Esophagus muscularis mucosa (tissue), 4 donors: ENCODE results near the gene PDE3A. TPM values are rescaled to one million over a fixed set of nuclear protein-coding genes. Genes with fewer than 3 reads are reported as not detected.
"Not testable (repeated sequence)": the region's sequence is repeated elsewhere in the genome, so short reads cannot be mapped to it uniquely, and the experiment has no call there.

Experiments
- DNase-seq: peaks from one replicate; pipeline ENCODE4 v3.0.0-alpha.2; 2017; ENCODE audit errors: extremely low spot score
- H3K27ac ChIP-seq, 4 donors: fragments of 200-600 bp; sonication (generic); replicated peaks in 1 of 4; 1 replicate in 3 of 4; 2 replicates in 1 of 4; pipeline ENCODE4 v1.5.1; 2016 to 2019; ENCODE audit warnings: mild to moderate bottlenecking in 1 of 4
- H3K27me3 ChIP-seq, 4 donors: fragments of 200-600 bp; sonication (generic); one replicate each; pipeline versions ENCODE4 v1.5.1 to v1.6.0; 2016 to 2019
- H3K36me3 ChIP-seq, 4 donors: fragments of 200-600 bp; sonication (generic); one replicate each; pipeline ENCODE4 v1.5.1; 2016 to 2019
- H3K4me1 ChIP-seq, 4 donors: fragments of 200-600 bp; sonication (generic); one replicate each; pipeline ENCODE4 v1.5.1; 2016 to 2019
- H3K4me3 ChIP-seq, 4 donors: fragments of 200-600 bp; sonication (generic); 1 replicate in 2 of 4; 2 replicates in 2 of 4; pipeline ENCODE4 v1.5.1; 2016 to 2019; ENCODE audit warnings: mild to moderate bottlenecking in 4 of 4, moderate library complexity in 1 of 4
- H3K9me3 ChIP-seq, 4 donors: fragments of 200-600 bp; sonication (generic); 1 replicate in 3 of 4; 2 replicates in 1 of 4; pipeline ENCODE4 v1.5.1; 2016 to 2019
- CTCF ChIP-seq, 3 experiments: fragments of 200-600 bp in 2 of 3; fragments of 450-650 bp in 1 of 3; sonication (generic) in 2 of 3; IDR thresholded peaks; one replicate each; pipeline ENCODE4 v1.5.1; 2017 to 2019; ENCODE audit warnings: antibody characterized with exemption in 3 of 3, mild to moderate bottlenecking in 2 of 3, moderate library complexity in 1 of 3
- EP300 ChIP-seq: sonication (generic); formaldehyde crosslinking; IDR thresholded peaks from one replicate; pipeline ENCODE4 v1.6.1; 2017; ENCODE audit warnings: antibody characterized with exemption
- POLR2A ChIP-seq: fragments of 450-650 bp; IDR thresholded peaks from one replicate; pipeline ENCODE4 v1.6.1; 2017; ENCODE audit warnings: antibody characterized with exemption, moderate library complexity, mild to moderate bottlenecking, low read depth
- POLR2AphosphoS5 ChIP-seq, 2 donors: sonication (generic); formaldehyde crosslinking; IDR thresholded peaks; one replicate each; pipeline ENCODE4 v1.6.1; 2017; ENCODE audit warnings: antibody characterized with exemption in 2 of 2
- WGBS: methylation state at CpG from one replicate; pipeline ENCODE4 v1.1.5; 2018; 5-methylcytosine and 5-hydroxymethylcytosine counted together
- intact Hi-C: fragments of 100-400 bp; cut with DNase I; formaldehyde crosslinking; loops from one replicate; pipeline ENCODE4 v1.15.1; 2023
- total RNA-seq, 4 donors: library from RNA; depleted of rRNA; stranded (reverse); fragments of >200 nt; gene quantifications; one replicate each; pipeline versions ENCODE4 v1.1.0 to v1.2.1, GENCODE V29; 2016

Gene PDE3A
- total RNA-seq, 4 donors from 2014 or later: 93.8 to 155 (median 106) TPM

- peak overlapping the region in 1 of 4 donors; percentile 10 for H3K27ac ChIP-seq
- intact Hi-C loops: loop anchor here (5.0 to 10.0 kb wide), 2 partner anchors 81 to 179 kb away; partner anchors contain the start of gene PDE3A
These were observed 177.9 kb downstream of the PDE3A start for GRCh38 chr12:20546267-20546666.

GRCh38 chr12:20547816-20548575, 179.7 kb downstream of the PDE3A start:
- WGBS: 32% methylated on average over 2 of the region's 2 CpGs
- peaks cover 0 to 7% (median 0%) of the 10 kb centered on the region in 4 donors for H3K36me3 ChIP-seq
- H3K4me3 ChIP-seq: peak overlapping the region in 2 of 4 donors; percentile 22 to 25
- H3K4me1 ChIP-seq: peaks cover 27 to 50% (median 47%) of the 10 kb centered on the region in 4 donors
- H3K27me3 ChIP-seq: no peaks in the 10 kb centered on the region
- no peaks in the 10 kb centered on the region for H3K9me3 ChIP-seq
- DNase-seq: no peak
- peak overlapping the region; percentile 50 to 74 (median 62) for H3K27ac ChIP-seq
- intact Hi-C loops: loop anchor here (5.0 to 10.0 kb wide), 2 partner anchors 83 to 181 kb away; partner anchors contain the start of gene PDE3A
- no peak for TF ChIP-seq POLR2AphosphoS5 (IDR thresholded peaks at IDR 0.05)
- TF ChIP-seq POLR2A: no peak
- no peak for TF ChIP-seq CTCF (IDR thresholded peaks at IDR 0.05)
- no peak for TF ChIP-seq EP300

More at GRCh38 chr12:20546267-20546666, 177.9 kb downstream of the PDE3A start:
- H3K4me3 ChIP-seq: no peak overlapping the region
- no peak for DNase-seq
- no peaks in the 10 kb centered on the region for H3K36me3 ChIP-seq
- H3K9me3 ChIP-seq: no peaks in the 10 kb centered on the region
- H3K27me3 ChIP-seq: no peaks in the 10 kb centered on the region
- 72% methylated on average over 4 of the region's 4 CpGs for WGBS
- H3K4me1 ChIP-seq: peaks cover 34 to 52% (median 50%) of the 10 kb centered on the region in 4 donors
- TF ChIP-seq CTCF (IDR thresholded peaks at IDR 0.05) (no peak), POLR2AphosphoS5 (IDR thresholded peaks at IDR 0.05) (no peak), POLR2A (no peak), EP300 (no peak)

- no peaks in the 10 kb centered on the region for H3K27me3 ChIP-seq
- H3K27ac ChIP-seq: peak overlapping the region; percentile 50 to 74 (median 62)
- WGBS: 23% methylated on average over 1 of the region's 1 CpG
- no peak for DNase-seq
- peaks cover 27 to 50% (median 47%) of the 10 kb centered on the region in 4 donors for H3K4me1 ChIP-seq
- no peak overlapping the region for H3K4me3 ChIP-seq
- H3K36me3 ChIP-seq: peaks cover 0 to 7% (median 0%) of the 10 kb centered on the region in 4 donors
- no peaks in the 10 kb centered on the region for H3K9me3 ChIP-seq
- TF ChIP-seq EP300: no peak
- no peak for TF ChIP-seq CTCF (IDR thresholded peaks at IDR 0.05)
- intact Hi-C loops: loop anchor here (5.0 to 10.0 kb wide), 2 partner anchors 84 to 181 kb away; partner anchors contain the start of gene PDE3A
These were observed 180.3 kb downstream of the PDE3A start for GRCh38 chr12:20548611-20549010.

GRCh38 chr12:20549108-20549719, 180.9 kb downstream of the PDE3A start:
- WGBS: 41% methylated on average over 2 of the region's 2 CpGs
- Histone ChIP-seq H3K27me3 (no peaks in the 10 kb centered on the region), H3K4me3 (no peak overlapping the region), H3K4me1 (peaks cover 27 to 50% (median 47%) of the 10 kb centered on the region in 4 donors), H3K27ac (peak overlapping the region; percentile 50 to 74 (median 62)), H3K36me3 (peaks cover 0 to 7% (median 0%) of the 10 kb centered on the region in 4 donors), H3K9me3 (no peaks in the 10 kb centered on the region)
- intact Hi-C loops: loop anchor here (5.0 to 10.0 kb wide), 2 partner anchors 84 to 182 kb away; partner anchors contain the start of gene PDE3A
- TF ChIP-seq CTCF (IDR thresholded peaks at IDR 0.05): peak; percentile 52 to 64 (median 62)
- TF ChIP-seq EP300: no peak
- TF ChIP-seq POLR2A: no peak
- peak in 1 of 2 donors; percentile 9 for TF ChIP-seq POLR2AphosphoS5 (IDR thresholded peaks at IDR 0.05)
- DNase-seq: no peak

- peaks cover 24 to 34% (median 32%) of the 10 kb centered on the region in 4 donors for H3K4me1 ChIP-seq
- H3K36me3 ChIP-seq, intact Hi-C loops, H3K27me3 ChIP-seq, H3K27ac ChIP-seq, H3K4me3 ChIP-seq, DNase-seq, H3K9me3 ChIP-seq: not testable (repeated sequence)
- WGBS: 93% methylated on average over 44 of the region's 48 CpGs
These were observed 183.6 kb downstream of the PDE3A start for GRCh38 chr12:20551742-20552442.

GRCh38 chr12:20552586-20552985, 184.2 kb downstream of the PDE3A start:
- H3K4me3 ChIP-seq, H3K36me3 ChIP-seq, H3K27ac ChIP-seq, H3K9me3 ChIP-seq, H3K27me3 ChIP-seq, DNase-seq, intact Hi-C loops: not testable (repeated sequence)
- WGBS: 92% methylated on average over 12 of the region's 23 CpGs
- peaks cover 21 to 31% (median 26%) of the 10 kb centered on the region in 4 donors for H3K4me1 ChIP-seq
